Neural cell (in vitro differentiated cells): Measurements from ENCODE around the gene MRPL10.

Experiments
- CTCF ChIP-seq: fragments of 450-650 bp; IDR thresholded peaks from 2 replicates; pipeline ENCODE4 v1.5.1; 2014; ENCODE audit warnings: antibody characterized with exemption, mild to moderate bottlenecking, moderate library complexity; ENCODE audit not compliant: poor library complexity, severe bottlenecking
- EZH2 ChIP-seq: fragments of 200-600, 300-800 bp; shearing (Covaris generic), sonication (generic); IDR thresholded peaks from 2 replicates; pipeline ENCODE4 v1.6.1; 2014; ENCODE audit warnings: antibody characterized with exemption, low read length, borderline replicate concordance, mild to moderate bottlenecking; ENCODE audit not compliant: insufficient read depth, poor library complexity, severe bottlenecking
- MXI1 ChIP-seq: fragments of 450-650 bp; conservative IDR thresholded peaks from 2 replicates; pipeline ENCODE4 v1.6.1; 2014; ENCODE audit warnings: antibody characterized with exemption, mild to moderate bottlenecking; ENCODE audit not compliant: poor library complexity, severe bottlenecking
- POLR2AphosphoS5 ChIP-seq: IDR thresholded peaks from 2 replicates; pipeline ENCODE4 v1.6.1; 2012
- REST ChIP-seq: IDR thresholded peaks from 2 replicates; pipeline ENCODE4 v1.6.1; 2012; ENCODE audit warnings: borderline replicate concordance
- TAF1 ChIP-seq: IDR thresholded peaks from 2 replicates; pipeline ENCODE4 v1.6.1; 2012; ENCODE audit warnings: low read depth

- TF ChIP-seq EZH2: no peak
- no peak for TF ChIP-seq CTCF
- no peak for TF ChIP-seq POLR2AphosphoS5
- TF ChIP-seq TAF1: no peak
- no peak for TF ChIP-seq REST
- no peak for TF ChIP-seq MXI1
These were observed 7.7 kb upstream of the MRPL10 start for GRCh38 chr17:47839071-47839470.
